NCI-H774 (cell line): ENCODE measurements around the gene CHGA.

Source experiments
- DNase-seq: peaks from one replicate; lab custom pipeline; 2025; lab: John Stamatoyannopoulos, UW

CHGA gene

GRCh38 chr14:92982956-92983355 is 60.0 kb downstream of the CHGA start:
- DNase-seq = no peak

GRCh38 chr14:92984082-92984788 is 61.3 kb downstream of the CHGA start:
- no peak for DNase-seq
